ENCODE results near the gene ZSCAN23. TPM values are rescaled to one million over a fixed set of nuclear protein-coding genes. Genes with fewer than 3 reads are reported as not detected.
A peak's percentile ranks its signal among the peaks of the same experiment; 100 is the strongest.

The ZSCAN23 gene
- total and polyA plus RNA-seq, 2 donors (not counting 1 experiment from before 2014, with no cell fraction given): 3.8 to 5.1 TPM

DNA sequence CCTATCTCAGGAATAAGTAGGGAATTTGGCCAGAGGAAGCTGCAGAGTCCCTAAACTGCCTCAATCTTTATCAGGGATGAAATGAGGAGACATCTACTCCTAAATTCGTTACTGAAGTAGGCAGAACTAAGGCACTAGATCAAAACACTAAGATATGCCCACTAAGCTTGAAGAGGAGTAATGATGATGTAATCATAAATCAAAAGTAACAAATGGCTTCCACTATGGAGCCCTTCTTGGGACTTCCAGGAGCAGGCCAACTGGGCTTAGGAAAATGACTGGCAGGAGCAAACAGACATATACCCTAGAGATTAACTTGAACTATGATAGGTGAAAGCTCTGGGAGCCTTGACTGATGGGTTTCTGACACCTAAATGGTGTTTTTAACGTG, 59.2 kb downstream of the ZSCAN23 start:
- no peaks in the 10 kb centered on the region for H3K27me3 ChIP-seq (ENCODE audit: control insufficient read depth, insufficient read depth, low read length)
- no peak overlapping the region for H3K27ac ChIP-seq (ENCODE audit: insufficient read depth, low read length)
- TF ChIP-seq EZH2 (IDR thresholded peaks at IDR 0.05; ENCODE audit: low read length, missing control alignments): no peak
- TF ChIP-seq, protein P1, sequence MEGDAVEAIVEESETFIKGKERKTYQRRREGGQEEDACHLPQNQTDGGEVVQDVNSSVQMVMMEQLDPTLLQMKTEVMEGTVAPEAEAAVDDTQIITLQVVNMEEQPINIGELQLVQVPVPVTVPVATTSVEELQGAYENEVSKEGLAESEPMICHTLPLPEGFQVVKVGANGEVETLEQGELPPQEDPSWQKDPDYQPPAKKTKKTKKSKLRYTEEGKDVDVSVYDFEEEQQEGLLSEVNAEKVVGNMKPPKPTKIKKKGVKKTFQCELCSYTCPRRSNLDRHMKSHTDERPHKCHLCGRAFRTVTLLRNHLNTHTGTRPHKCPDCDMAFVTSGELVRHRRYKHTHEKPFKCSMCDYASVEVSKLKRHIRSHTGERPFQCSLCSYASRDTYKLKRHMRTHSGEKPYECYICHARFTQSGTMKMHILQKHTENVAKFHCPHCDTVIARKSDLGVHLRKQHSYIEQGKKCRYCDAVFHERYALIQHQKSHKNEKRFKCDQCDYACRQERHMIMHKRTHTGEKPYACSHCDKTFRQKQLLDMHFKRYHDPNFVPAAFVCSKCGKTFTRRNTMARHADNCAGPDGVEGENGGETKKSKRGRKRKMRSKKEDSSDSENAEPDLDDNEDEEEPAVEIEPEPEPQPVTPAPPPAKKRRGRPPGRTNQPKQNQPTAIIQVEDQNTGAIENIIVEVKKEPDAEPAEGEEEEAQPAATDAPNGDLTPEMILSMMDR (conservative IDR thresholded peaks at IDR 0.05 in 1 of 2, IDR thresholded peaks at IDR 0.05 in 1 of 2; ENCODE audit: low read depth in 1 of 2, low read length in 2 of 2): no peak
- H3K4me2 ChIP-seq (ENCODE audit: extremely low read depth, insufficient read depth, low read length): no peak overlapping the region
- no peaks in the 10 kb centered on the region for H3K79me2 ChIP-seq (ENCODE audit: control insufficient read depth, insufficient read depth, low read length)
- no peaks in the 10 kb centered on the region for H3K9me3 ChIP-seq (ENCODE audit: control insufficient read depth, insufficient read depth, low read depth, low read length)
- H3K9ac ChIP-seq (ENCODE audit: insufficient read depth, low read length): no peak overlapping the region
- H2AFZ ChIP-seq (ENCODE audit: low read length): no peak overlapping the region
- no peak for DNase-seq (ENCODE audit: low read depth in 2 of 2)
- H3K4me3 ChIP-seq (replicated peaks in 1 of 4; ENCODE audit: control extremely low read depth in 1 of 4, insufficient read depth in 1 of 4, low read depth in 3 of 4, low read length in 4 of 4): no peak overlapping the region
- no peaks in the 10 kb centered on the region for H4K20me1 ChIP-seq (ENCODE audit: control insufficient read depth, extremely low read depth, insufficient read depth, low read length)
- peaks cover 4% of the 10 kb centered on the region for H3K4me1 ChIP-seq (ENCODE audit: control insufficient read depth, extremely low read depth, insufficient read depth, low read length)
- peaks cover 7% of the 10 kb centered on the region for H3K36me3 ChIP-seq (ENCODE audit: control insufficient read depth, insufficient read depth, low read length)

DNA sequence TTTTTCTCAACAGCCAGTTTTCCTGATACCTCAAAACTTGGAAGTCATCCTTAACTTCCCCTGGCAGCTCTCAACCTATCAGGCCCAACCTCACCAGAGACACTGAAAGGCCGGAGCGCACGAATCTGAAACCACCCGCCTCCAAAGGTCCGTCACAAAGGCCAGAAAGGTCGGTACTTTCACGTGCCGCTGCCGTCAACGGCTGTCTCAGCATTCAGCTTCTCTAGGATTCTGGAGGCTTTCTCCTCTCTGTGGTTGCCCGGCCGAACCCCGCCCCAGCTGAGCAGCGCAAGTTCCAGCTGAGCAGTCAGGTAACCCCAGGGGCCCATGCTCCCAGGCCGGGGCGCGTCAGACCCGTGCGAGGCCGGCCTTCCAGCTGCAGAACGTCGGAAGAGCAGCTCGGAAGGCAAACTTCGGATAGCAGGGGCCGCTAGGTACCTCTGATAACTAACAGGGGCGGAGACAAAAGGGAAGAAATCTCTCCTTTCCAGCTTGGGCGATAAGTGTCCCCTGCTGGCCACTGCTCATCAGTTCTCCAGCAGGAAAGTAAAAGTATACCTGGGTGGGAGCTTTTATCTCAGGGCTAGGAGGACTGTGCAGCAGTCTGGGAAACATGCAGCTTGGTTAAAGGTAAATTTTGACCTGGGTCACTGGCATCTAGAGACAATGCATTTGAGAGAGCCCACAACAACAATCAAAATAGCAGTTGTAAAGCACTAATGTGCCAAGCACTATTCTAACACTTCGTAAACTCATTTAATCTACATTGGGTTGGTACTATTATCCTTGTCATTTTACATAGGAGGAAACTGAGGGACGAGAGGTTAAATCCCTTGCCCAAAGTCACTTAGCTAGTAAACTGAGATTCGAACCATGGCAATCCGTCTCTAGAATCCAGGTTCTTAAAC, 59.8 kb downstream of the ZSCAN23 start:
- Histone ChIP-seq H4K20me1 (ENCODE audit: control insufficient read depth, extremely low read depth, insufficient read depth, low read length) (no peaks in the 10 kb centered on the region), H3K4me2 (ENCODE audit: extremely low read depth, insufficient read depth, low read length) (peak overlapping the region; percentile 83), H3K4me1 (ENCODE audit: control insufficient read depth, extremely low read depth, insufficient read depth, low read length) (peaks cover 4% of the 10 kb centered on the region), H3K9ac (ENCODE audit: insufficient read depth, low read length) (peak overlapping the region; percentile 27), H3K27me3 (ENCODE audit: control insufficient read depth, insufficient read depth, low read length) (no peaks in the 10 kb centered on the region), H3K79me2 (ENCODE audit: control insufficient read depth, insufficient read depth, low read length) (no peaks in the 10 kb centered on the region), H3K36me3 (ENCODE audit: control insufficient read depth, insufficient read depth, low read length) (peaks cover 7% of the 10 kb centered on the region), H2AFZ (ENCODE audit: low read length) (peak overlapping the region; percentile 80), H3K27ac (ENCODE audit: insufficient read depth, low read length) (peak overlapping the region; percentile 86), H3K4me3 (replicated peaks in 1 of 4; ENCODE audit: control extremely low read depth in 1 of 4, insufficient read depth in 1 of 4, low read depth in 3 of 4, low read length in 4 of 4) (peak overlapping the region; percentile 33 to 75 (median 42)), H3K9me3 (ENCODE audit: control insufficient read depth, insufficient read depth, low read depth, low read length) (no peaks in the 10 kb centered on the region)
- DNase-seq (ENCODE audit: low read depth in 2 of 2): peak; percentile 83 to 95
- TF ChIP-seq EZH2 (IDR thresholded peaks at IDR 0.05; ENCODE audit: low read length, missing control alignments): no peak
- TF ChIP-seq, protein P1 (conservative IDR thresholded peaks at IDR 0.05 in 1 of 2, IDR thresholded peaks at IDR 0.05 in 1 of 2; ENCODE audit: low read depth in 1 of 2, low read length in 2 of 2): peak; percentile 14 to 61

Other genes starting within 250 kb of the ZSCAN23 start
- gene ZSCAN9, start 218.2 kb downstream of the ZSCAN23 start, total RNA-seq: 9.5 and 11.6 TPM in 2 replicates
- 10.3 and 11.3 TPM in 2 replicates for gene ZSCAN9, start 218.2 kb downstream of the ZSCAN23 start, polyA plus RNA-seq
- 6.9 and 7.3 TPM in 2 replicates for gene ZKSCAN4, start 191.2 kb downstream of the ZSCAN23 start, total RNA-seq
- 3.0 and 4.4 TPM in 2 replicates for gene ZKSCAN4, start 191.2 kb downstream of the ZSCAN23 start, polyA plus RNA-seq
- gene NKAPL, start 184.2 kb downstream of the ZSCAN23 start, total RNA-seq: 2.8 and 3.3 TPM in 2 replicates
- 1.2 and 1.4 TPM in 2 replicates for gene NKAPL, start 184.2 kb downstream of the ZSCAN23 start, polyA plus RNA-seq
- gene ZSCAN26, start 176.3 kb downstream of the ZSCAN23 start, total RNA-seq: 21.6 and 23.9 TPM in 2 replicates
- 12.7 and 16.6 TPM in 2 replicates for gene ZSCAN26, start 176.3 kb downstream of the ZSCAN23 start, polyA plus RNA-seq
- gene PGBD1, start 161.9 kb downstream of the ZSCAN23 start, total RNA-seq: 5.6 and 5.8 TPM in 2 replicates
- gene PGBD1, start 161.9 kb downstream of the ZSCAN23 start, polyA plus RNA-seq: 5.5 and 5.8 TPM in 2 replicates
- gene ZSCAN31, start 107.3 kb downstream of the ZSCAN23 start, total RNA-seq: 5.0 and 5.9 TPM in 2 replicates
- 1.8 and 2.9 TPM in 2 replicates for gene ZSCAN31, start 107.3 kb downstream of the ZSCAN23 start, polyA plus RNA-seq
- 5.1 and 6.9 TPM in 2 replicates for gene ZKSCAN3, start 93.5 kb downstream of the ZSCAN23 start, total RNA-seq
- gene ZKSCAN3, start 93.5 kb downstream of the ZSCAN23 start, polyA plus RNA-seq: 3.2 and 3.9 TPM in 2 replicates
- 8.2 and 9.6 TPM in 2 replicates for gene ZSCAN12, start 43.7 kb downstream of the ZSCAN23 start, total RNA-seq
- 3.3 and 4.7 TPM in 2 replicates for gene ZSCAN12, start 43.7 kb downstream of the ZSCAN23 start, polyA plus RNA-seq
- gene GPX6, start 72.3 kb upstream of the ZSCAN23 start, total RNA-seq: not detected in 2 replicates
- gene GPX6, start 72.3 kb upstream of the ZSCAN23 start, polyA plus RNA-seq: not detected in 2 replicates
- gene GPX5, start 82.4 kb upstream of the ZSCAN23 start, total RNA-seq: not detected in 2 replicates
- gene GPX5, start 82.4 kb upstream of the ZSCAN23 start, polyA plus RNA-seq: not detected in 2 replicates